SJSA1 (cell line): ENCODE measurements around the gene PFKFB4. TPM values are rescaled to one million over a fixed set of nuclear protein-coding genes. Genes with fewer than 3 reads are reported as not detected.

ENCODE experiments used
- DNase-seq, 2 experiments: peaks; one replicate each; pipeline ENCODE4 v3.0.0-alpha.2; 2015 to 2020; ENCODE audit warnings: low spot score in 2 of 2, low read depth in 1 of 2
- H3K27ac ChIP-seq: fragments of 250-450 bp; sonication (Bioruptor Pico); 2 replicates; pipeline ENCODE4 v1.5.1; 2020; ENCODE audit warnings: mild to moderate bottlenecking, moderate library complexity
- H3K27me3 ChIP-seq: fragments of 250-450 bp; sonication (Bioruptor Pico); replicated peaks from 2 replicates; pipeline ENCODE4 v1.5.1; 2020; ENCODE audit warnings: mild to moderate bottlenecking, moderate library complexity
- H3K36me3 ChIP-seq: fragments of 250-450 bp; sonication (Bioruptor Pico); 2 replicates; pipeline ENCODE4 v1.5.1; 2020; ENCODE audit warnings: mild to moderate bottlenecking
- H3K4me1 ChIP-seq: fragments of 250-450 bp; sonication (Bioruptor Pico); replicated peaks from 2 replicates; pipeline ENCODE4 v1.6.1; 2021; ENCODE audit warnings: mild to moderate bottlenecking
- H3K4me3 ChIP-seq: fragments of 250-450 bp; sonication (Bioruptor Pico); 2 replicates; pipeline ENCODE4 v1.5.1; 2020; ENCODE audit warnings: mild to moderate bottlenecking
- H3K9me3 ChIP-seq: fragments of 250-450 bp; sonication (Bioruptor Pico); replicated peaks from 2 replicates; pipeline ENCODE4 v1.5.1; 2020; ENCODE audit warnings: mild to moderate bottlenecking
- total RNA-seq: library from RNA; depleted of rRNA; stranded (reverse); fragments of >200 nt; shearing (Covaris generic); gene quantifications from 2 replicates; pipeline ENCODE4 v1.2.3, GENCODE V29; 2014

PFKFB4 gene
- total RNA-seq, 1 experiment from 2014 or later: 8.9 TPM

GRCh38 chr3:48572517-48572916 lies 15.9 kb upstream of the PFKFB4 start:
- H3K4me3 ChIP-seq: no peak overlapping the region
- H3K36me3 ChIP-seq: peaks cover 100% of the 10 kb centered on the region
- H3K4me1 ChIP-seq: peaks cover 31% of the 10 kb centered on the region
- no peak for DNase-seq
- no peaks in the 10 kb centered on the region for H3K27me3 ChIP-seq
- H3K9me3 ChIP-seq: no peaks in the 10 kb centered on the region
- no peak overlapping the region for H3K27ac ChIP-seq

GRCh38 chr3:48571938-48572337 lies 15.3 kb upstream of the PFKFB4 start:
- peaks cover 100% of the 10 kb centered on the region for H3K36me3 ChIP-seq
- no peak overlapping the region for H3K27ac ChIP-seq
- H3K4me1 ChIP-seq: peaks cover 37% of the 10 kb centered on the region
- no peaks in the 10 kb centered on the region for H3K27me3 ChIP-seq
- H3K4me3 ChIP-seq: no peak overlapping the region
- no peak for DNase-seq
- no peaks in the 10 kb centered on the region for H3K9me3 ChIP-seq

GRCh38 chr3:48569808-48570450 lies 13.3 kb upstream of the PFKFB4 start:
- Histone ChIP-seq H3K4me1 (peaks cover 57% of the 10 kb centered on the region), H3K4me3 (no peak overlapping the region), H3K27ac (no peak overlapping the region), H3K9me3 (no peaks in the 10 kb centered on the region), H3K27me3 (no peaks in the 10 kb centered on the region), H3K36me3 (peaks cover 100% of the 10 kb centered on the region)
- no peak for DNase-seq

- Histone ChIP-seq H3K9me3 (no peaks in the 10 kb centered on the region), H3K36me3 (peaks cover 100% of the 10 kb centered on the region), H3K4me1 (peaks cover 63% of the 10 kb centered on the region), H3K4me3 (no peak overlapping the region), H3K27me3 (no peaks in the 10 kb centered on the region), H3K27ac (no peak overlapping the region)
- DNase-seq: no peak
Observed at GRCh38 chr3:48569400-48569799, 12.8 kb upstream of the PFKFB4 start.

GRCh38 chr3:48568476-48568875 lies 11.9 kb upstream of the PFKFB4 start:
- H3K36me3 ChIP-seq: peaks cover 99% of the 10 kb centered on the region
- peak overlapping the region; percentile 14 for H3K27ac ChIP-seq
- no peaks in the 10 kb centered on the region for H3K27me3 ChIP-seq
- no peaks in the 10 kb centered on the region for H3K9me3 ChIP-seq
- H3K4me1 ChIP-seq: peaks cover 72% of the 10 kb centered on the region
- no peak overlapping the region for H3K4me3 ChIP-seq
- DNase-seq: no peak

- peaks cover 99% of the 10 kb centered on the region for H3K36me3 ChIP-seq
- peaks cover 82% of the 10 kb centered on the region for H3K4me1 ChIP-seq
- DNase-seq: no peak
- no peak overlapping the region for H3K4me3 ChIP-seq
- no peak overlapping the region for H3K27ac ChIP-seq
- no peaks in the 10 kb centered on the region for H3K27me3 ChIP-seq
- H3K9me3 ChIP-seq: no peaks in the 10 kb centered on the region
Observed at GRCh38 chr3:48567500-48567899, 10.9 kb upstream of the PFKFB4 start.

- Histone ChIP-seq H3K27ac (no peak overlapping the region; the same call in 1 of the 2 replicates), H3K4me3 (no peak overlapping the region), H3K4me1 (peaks cover 86% of the 10 kb centered on the region), H3K36me3 (peaks cover 99% of the 10 kb centered on the region), H3K27me3 (no peaks in the 10 kb centered on the region), H3K9me3 (no peaks in the 10 kb centered on the region)
- no peak for DNase-seq
Observed at GRCh38 chr3:48567090-48567489, 10.5 kb upstream of the PFKFB4 start.

- H3K4me3 ChIP-seq: no peak overlapping the region
- H3K9me3 ChIP-seq: no peaks in the 10 kb centered on the region
- no peaks in the 10 kb centered on the region for H3K27me3 ChIP-seq
- H3K4me1 ChIP-seq: peaks cover 93% of the 10 kb centered on the region
- DNase-seq: no peak
- peaks cover 96% of the 10 kb centered on the region for H3K36me3 ChIP-seq
- peak overlapping the region; percentile 86 for H3K27ac ChIP-seq
Observed at GRCh38 chr3:48566401-48566760, 9.8 kb upstream of the PFKFB4 start.

GRCh38 chr3:48565591-48566400 lies 9.2 kb upstream of the PFKFB4 start:
- H3K36me3 ChIP-seq: peaks cover 95% of the 10 kb centered on the region
- no peaks in the 10 kb centered on the region for H3K9me3 ChIP-seq
- peak overlapping the region; percentile 86 for H3K27ac ChIP-seq
- peaks cover 99% of the 10 kb centered on the region for H3K4me1 ChIP-seq
- peak; percentile 71 to 87 for DNase-seq
- no peak overlapping the region for H3K4me3 ChIP-seq
- no peaks in the 10 kb centered on the region for H3K27me3 ChIP-seq

- Histone ChIP-seq H3K4me3 (no peak overlapping the region), H3K4me1 (peaks cover 100% of the 10 kb centered on the region), H3K27me3 (no peaks in the 10 kb centered on the region), H3K9me3 (no peaks in the 10 kb centered on the region), H3K36me3 (peaks cover 90% of the 10 kb centered on the region), H3K27ac (peak overlapping the region; percentile 86)
- no peak for DNase-seq
Observed at GRCh38 chr3:48565186-48565585, 8.6 kb upstream of the PFKFB4 start.

- DNase-seq: no peak
- H3K27ac ChIP-seq: peak overlapping the region; percentile 86
- no peaks in the 10 kb centered on the region for H3K27me3 ChIP-seq
- no peak overlapping the region for H3K4me3 ChIP-seq
- peaks cover 100% of the 10 kb centered on the region for H3K4me1 ChIP-seq
- no peaks in the 10 kb centered on the region for H3K9me3 ChIP-seq
- H3K36me3 ChIP-seq: peaks cover 88% of the 10 kb centered on the region
Observed at GRCh38 chr3:48564667-48565066, 8.1 kb upstream of the PFKFB4 start.

- Histone ChIP-seq H3K27ac (peak overlapping the region; percentile 86), H3K9me3 (no peaks in the 10 kb centered on the region), H3K4me1 (peaks cover 100% of the 10 kb centered on the region), H3K4me3 (no peak overlapping the region), H3K36me3 (peaks cover 87% of the 10 kb centered on the region), H3K27me3 (no peaks in the 10 kb centered on the region)
- peak; percentile 84 to 95 for DNase-seq
Observed at GRCh38 chr3:48564022-48564421, 7.4 kb upstream of the PFKFB4 start.

GRCh38 chr3:48563382-48563918 lies 6.8 kb upstream of the PFKFB4 start, which contains the start of gene UCN2:
Gene UCN2 (minus strand): TSS chr3:48563781. CDS start chr3:48563124, 657 bp downstream.
- Histone ChIP-seq H3K36me3 (peaks cover 87% of the 10 kb centered on the region), H3K9me3 (no peaks in the 10 kb centered on the region), H3K4me1 (peaks cover 100% of the 10 kb centered on the region), H3K27me3 (no peaks in the 10 kb centered on the region), H3K4me3 (no peak within 1 kb of the TSS), H3K27ac (peak within 1 kb of the TSS; percentile 86)
- no peak for DNase-seq
